ENCODE data around the gene SSH3. TPM values are rescaled to one million over a fixed set of nuclear protein-coding genes. Genes with fewer than 3 reads are reported as not detected.
A peak's percentile ranks its signal among the peaks of the same experiment; 100 is the strongest.

SSH3 gene
- total and polyA plus RNA-seq, 2 of the 8 experiments (the other 6 are each of a cell fraction or from before 2014, with no cell fraction given), result 16.9 to 19.8 TPM

DNA sequence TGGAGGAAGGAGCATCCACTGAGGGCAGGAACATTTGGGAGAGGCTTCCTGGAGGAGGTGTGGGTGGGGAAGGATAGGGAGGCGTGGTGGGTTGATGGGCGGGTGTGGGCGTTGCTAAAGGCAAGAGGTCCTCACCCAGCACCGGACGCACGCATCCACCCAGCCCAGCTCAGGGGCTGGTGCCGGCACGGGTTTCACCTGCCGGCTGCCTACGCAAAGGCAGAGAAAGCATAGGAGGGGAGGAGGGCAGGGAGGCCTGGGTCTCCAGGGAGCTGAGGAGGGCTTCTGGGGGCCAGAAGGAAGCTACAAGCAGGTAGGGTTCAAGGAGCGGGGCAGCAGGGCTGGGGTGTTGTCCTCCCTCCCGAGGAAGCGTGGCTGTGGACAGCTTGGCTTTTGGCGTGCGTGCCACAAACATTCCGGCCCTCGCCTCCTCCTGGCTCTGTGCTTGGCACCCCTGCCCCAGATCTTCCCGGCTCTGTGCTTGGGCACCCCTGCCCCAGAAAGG is 7.8 kb downstream of the SSH3 start:
- Histone ChIP-seq H2BK20ac (ENCODE audit: low read length) (no peak overlapping the region), H3K79me2 (ENCODE audit: control insufficient read depth in 1 of 2, insufficient read depth in 2 of 2, low read length in 2 of 2) (no peaks in the 10 kb centered on the region), H3K4me2 (ENCODE audit: insufficient read depth in 1 of 2, low read depth in 2 of 2, low read length in 2 of 2) (no peak overlapping the region), H4K5ac (ENCODE audit: insufficient read length, low read depth, low read length) (no peak overlapping the region), H4K91ac (replicated peaks; ENCODE audit: insufficient read length, low read length) (no peak overlapping the region), H3K23me2 (ENCODE audit: low read depth, low read length) (no peaks in the 10 kb centered on the region), H2AK5ac (ENCODE audit: low read depth, low read length) (no peak overlapping the region), H2AFZ (ENCODE audit: low read length) (no peak overlapping the region), H3K23ac (ENCODE audit: insufficient read length) (no peak overlapping the region), H3K9me3 (ENCODE audit: insufficient read depth in 2 of 2, low read depth in 1 of 2, low read length in 1 of 2) (no peaks in the 10 kb centered on the region), H3K27me3 (replicated peaks in 1 of 4; ENCODE audit: control insufficient read depth in 3 of 4, extremely low read depth in 1 of 4, insufficient read depth in 3 of 4, low read length in 3 of 4) (no peaks in the 10 kb centered on the region; a peak in 1 of 7 replicates), H4K8ac (ENCODE audit: extremely low read depth, insufficient read depth, low read length) (no peak overlapping the region), H3K14ac (ENCODE audit: insufficient read length) (no peak overlapping the region), H2BK5ac (ENCODE audit: low read depth, low read length) (peak overlapping the region; percentile 35; the same call in 1 of the 2 replicates), H3K18ac (ENCODE audit: extremely low read depth, low read length) (no peak overlapping the region), H3K27ac (ENCODE audit: low read depth, low read length) (no peak overlapping the region), H2BK12ac (ENCODE audit: low read depth, low read length) (no peak overlapping the region), H3K4ac (replicated peaks; ENCODE audit: insufficient read length, low read depth, low read length) (no peak overlapping the region), H3K4me3 (ENCODE audit: extremely low read depth in 1 of 4, insufficient read depth in 2 of 4, low read depth in 3 of 4, low read length in 4 of 4) (no peak overlapping the region), H2BK15ac (ENCODE audit: low read length) (no peak overlapping the region), H4K20me1 (replicated peaks in 1 of 2; ENCODE audit: control insufficient read depth in 1 of 2, insufficient read depth in 2 of 2, low read length in 2 of 2) (peaks cover 0 to 2% of the 10 kb centered on the region in 2 experiments), H3K56ac (replicated peaks; ENCODE audit: insufficient read length, low read depth, low read length) (no peak overlapping the region), H3K4me1 (replicated peaks in 1 of 4; ENCODE audit: control insufficient read depth in 3 of 4, insufficient read depth in 4 of 4, low read length in 3 of 4) (no peaks in the 10 kb centered on the region; a peak in 1 of 7 replicates), H2BK120ac (replicated peaks; ENCODE audit: low read depth, low read length) (no peak overlapping the region), H3K79me1 (ENCODE audit: low read depth, low read length) (no peaks in the 10 kb centered on the region), H3K9ac (replicated peaks in 1 of 4; ENCODE audit: extremely low read depth in 1 of 4, low read depth in 3 of 4, low read length in 3 of 4) (no peak overlapping the region), H3K36me3 (ENCODE audit: control insufficient read depth in 2 of 4, insufficient read depth in 4 of 4, low read length in 3 of 4) (peaks cover 0 to 4% (median 0%) of the 10 kb centered on the region in 4 experiments; a peak in 2 of 8 replicates)
- no peak for FAIRE-seq
- no peak for DNase-seq (ENCODE audit: low read depth in 1 of 2, low spot score in 2 of 2)
- ChIA-PET CTCF (ENCODE audit: partially characterized antibody) (interaction anchor here (0.7 to 2.1 kb wide), 16 partner anchors 10 to 1149 kb away, joined by 3 to 8 read pairs (median 4); partner anchors contain the start of gene ANKRD13D), POLR2A (ENCODE audit: partially characterized antibody) (interaction anchor here (0.5 to 1.4 kb wide), 3 partner anchors 10 to 407 kb away, joined by 3 to 4 read pairs (median 3); no protein-coding TSS in a partner anchor)
- 88% methylated on average over 17 of the region's 18 CpGs; no CpG with 5 or more reads in 1 of the 2 experiments for WGBS, 2 experiments (ENCODE audit: extremely low coverage in 1 of 2, insufficient coverage in 1 of 2, insufficient read length in 1 of 2, insufficient replicate concordance in 2 of 2, low coverage in 1 of 2, low lambda C conversion rate in 2 of 2, missing lambda C conversion rate in 1 of 2)
- TF ChIP-seq NANOG (IDR thresholded peaks at IDR 0.05; ENCODE audit: insufficient read depth, low read depth, low read length, poor library complexity, severe bottlenecking) (no peak), POLR2A (IDR thresholded peaks at IDR 0.05; ENCODE audit: control extremely low read depth in 1 of 2, low read depth in 2 of 2, low read length in 2 of 2) (no peak), CBX8 (IDR thresholded peaks at IDR 0.05; ENCODE audit: borderline replicate concordance, low read depth, low read length) (no peak)
